GM12875 (cell line): ENCODE data around the gene KCNK6.

Experiments
- H3K4me3 ChIP-seq: one replicate; pipeline ENCODE4 v1.5.1; 2011; ENCODE audit warnings: low read depth, low read length, control low read depth
- CTCF ChIP-seq: IDR thresholded peaks from 2 replicates; pipeline ENCODE4 v1.5.1; 2011; ENCODE audit warnings: low read depth, mild to moderate bottlenecking, control low read depth, inconsistent platforms, low read length, moderate library complexity, borderline replicate concordance; ENCODE audit not compliant: insufficient read depth

KCNK6 gene

GRCh38 chr19:38374332-38375097, 54.9 kb downstream of the KCNK6 start, which contains the start of gene PSMD8:
PSMD8 (plus strand) TSS chr19:38374571; CDS start chr19:38374602, 31 bp downstream.
- H3K4me3 ChIP-seq = peak within 1 kb of the TSS; percentile 90
- TF ChIP-seq CTCF = 0 out of 2 replicates have a peak, but pooled peaks have one; percentile 2

- no peak for TF ChIP-seq CTCF
- H3K4me3 ChIP-seq = peak overlapping the region; percentile 90
Observed at GRCh38 chr19:38375098-38375493, 55.5 kb downstream of the KCNK6 start.

GRCh38 chr19:38375748-38376147, 56.1 kb downstream of the KCNK6 start:
- peak overlapping the region; percentile 90 for H3K4me3 ChIP-seq
- no peak for TF ChIP-seq CTCF

GRCh38 chr19:38376576-38376975, 56.9 kb downstream of the KCNK6 start:
- no peak for TF ChIP-seq CTCF

GRCh38 chr19:38377052-38377451, 57.4 kb downstream of the KCNK6 start:
- H3K4me3 ChIP-seq = no peak overlapping the region
- no peak for TF ChIP-seq CTCF

More at GRCh38 chr19:38376576-38376975, 56.9 kb downstream of the KCNK6 start:
- H3K4me3 ChIP-seq = no peak overlapping the region

GRCh38 chr19:38378866-38379265, 59.2 kb downstream of the KCNK6 start:
- no peak overlapping the region for H3K4me3 ChIP-seq
- no peak for TF ChIP-seq CTCF

GRCh38 chr19:38381138-38381537, 61.5 kb downstream of the KCNK6 start:
- no peak overlapping the region for H3K4me3 ChIP-seq
- no peak for TF ChIP-seq CTCF
